ENCODE measurements around the gene INPP4A. TPM values are rescaled to one million over a fixed set of nuclear protein-coding genes. Genes with fewer than 3 reads are reported as not detected.

INPP4A gene
- total and polyA plus RNA-seq, 8 donors, result 20.6 to 34.2 (median 23.5) TPM

GRCh38 chr2:98461498-98462049, 16.9 kb downstream of the INPP4A start:
- H3K9me3 ChIP-seq, result no peaks in the 10 kb centered on the region
- H3K4me3 ChIP-seq, result no peak overlapping the region
- peak in 1 of 4 donors; percentile 15 for DNase-seq
- no peaks in the 10 kb centered on the region for H3K36me3 ChIP-seq
- peak overlapping the region in 1 of 2 donors; percentile 82 for H3K27ac ChIP-seq
- intact Hi-C loops (cut with DNase I), result no loop called here
- no peaks in the 10 kb centered on the region for H3K27me3 ChIP-seq
- TF ChIP-seq CTCF (IDR thresholded peaks at IDR 0.05), result no peak
- ATAC-seq, result no peak
- peaks cover 15 to 97% of the 10 kb centered on the region in 2 donors for H3K4me1 ChIP-seq

GRCh38 chr2:98463081-98463481, 18.4 kb downstream of the INPP4A start:
- intact Hi-C loops (cut with DNase I), result no loop called here
- H3K4me1 ChIP-seq, result peaks cover 15 to 95% of the 10 kb centered on the region in 2 donors

GRCh38 chr2:98463551-98463971, 18.9 kb downstream of the INPP4A start:
- H3K4me3 ChIP-seq, result no peak overlapping the region
- ATAC-seq, result no peak
- intact Hi-C loops (cut with DNase I), result no loop called here
- no peak for DNase-seq
- H3K9me3 ChIP-seq, result no peaks in the 10 kb centered on the region
- peaks cover 15 to 90% of the 10 kb centered on the region in 2 donors for H3K4me1 ChIP-seq
- H3K27me3 ChIP-seq, result no peaks in the 10 kb centered on the region
- no peak for TF ChIP-seq CTCF (IDR thresholded peaks at IDR 0.05)
- no peaks in the 10 kb centered on the region for H3K36me3 ChIP-seq
- H3K27ac ChIP-seq, result peak overlapping the region in 1 of 2 donors; percentile 91

More at GRCh38 chr2:98463081-98463481, 18.4 kb downstream of the INPP4A start:
- no peak for ATAC-seq
- Histone ChIP-seq H3K27ac (peak overlapping the region in 1 of 2 donors; percentile 91), H3K36me3 (no peaks in the 10 kb centered on the region), H3K4me3 (no peak overlapping the region), H3K27me3 (no peaks in the 10 kb centered on the region), H3K9me3 (no peaks in the 10 kb centered on the region)
- no peak for TF ChIP-seq CTCF (IDR thresholded peaks at IDR 0.05)
- peak in 1 of 4 donors; percentile 13 for DNase-seq

- H3K9me3 ChIP-seq, result no peaks in the 10 kb centered on the region
- TF ChIP-seq CTCF (IDR thresholded peaks at IDR 0.05), result no peak
- H3K4me1 ChIP-seq, result peaks cover 15 to 88% of the 10 kb centered on the region in 2 donors
- H3K36me3 ChIP-seq, result no peaks in the 10 kb centered on the region
- intact Hi-C loops (cut with DNase I), result no loop called here
- H3K4me3 ChIP-seq, result no peak overlapping the region
- peak overlapping the region; percentile 57 to 91 for H3K27ac ChIP-seq
- H3K27me3 ChIP-seq, result no peaks in the 10 kb centered on the region
- DNase-seq (peak in 1 of 4 donors; percentile 35), ATAC-seq (peak; percentile 4)
Measured at GRCh38 chr2:98463988-98464771, 19.5 kb downstream of the INPP4A start.

- H3K27ac ChIP-seq, result peak overlapping the region; percentile 57 to 91
- no peaks in the 10 kb centered on the region for H3K9me3 ChIP-seq
- H3K4me3 ChIP-seq, result no peak overlapping the region
- peak in 1 of 4 donors; percentile 50 for DNase-seq
- no peaks in the 10 kb centered on the region for H3K36me3 ChIP-seq
- TF ChIP-seq CTCF (IDR thresholded peaks at IDR 0.05), result no peak
- no peaks in the 10 kb centered on the region for H3K27me3 ChIP-seq
- ATAC-seq, result peak; percentile 54
- intact Hi-C loops (cut with DNase I), result no loop called here
- peaks cover 15 to 88% of the 10 kb centered on the region in 2 donors for H3K4me1 ChIP-seq
Measured at GRCh38 chr2:98464772-98465310, 20.2 kb downstream of the INPP4A start.

Data from left lung (tissue), 10 donors.